HepG2 (cell line): ENCODE results near the gene L3MBTL3. TPM values are rescaled to one million over a fixed set of nuclear protein-coding genes. Genes with fewer than 3 reads are reported as not detected.

Experiments used
- BCL6 ChIP-seq: IDR thresholded peaks from 2 replicates; pipeline ENCODE4 v1.6.1; 2016; ENCODE audit warnings: missing genetic modification reagents, missing compliant biosample characterization
- FOXK2 ChIP-seq: fragments of 450-650 bp; IDR thresholded peaks from 2 replicates; pipeline ENCODE4 v1.6.1; 2016
- GABPB1 ChIP-seq: IDR thresholded peaks from 2 replicates; pipeline ENCODE4 v1.6.1; 2016; ENCODE audit warnings: mild to moderate bottlenecking, missing genetic modification reagents, moderate library complexity, missing compliant biosample characterization
- GMEB1 ChIP-seq: sonication (generic); formaldehyde crosslinking; IDR thresholded peaks from 2 replicates; pipeline ENCODE4 v1.5.1; 2020; ENCODE audit warnings: missing genetic modification reagents, mild to moderate bottlenecking, borderline replicate concordance
- GZF1 ChIP-seq: sonication (generic); formaldehyde crosslinking; IDR thresholded peaks from 2 replicates; pipeline ENCODE4 v1.5.1; 2020; ENCODE audit warnings: mild to moderate bottlenecking, missing genetic modification reagents
- HMGA1 ChIP-seq: sonication (generic); formaldehyde crosslinking; conservative IDR thresholded peaks from 2 replicates; pipeline ENCODE4 v1.4.0; 2020; ENCODE audit warnings: missing genetic modification reagents
- ISL2 ChIP-seq: sonication (generic); formaldehyde crosslinking; IDR thresholded peaks from 2 replicates; pipeline ENCODE4 v1.5.0; 2020; ENCODE audit warnings: missing genetic modification reagents
- JDP2 ChIP-seq: sonication (generic); formaldehyde crosslinking; IDR thresholded peaks from 2 replicates; pipeline ENCODE4 v1.8.1; 2022; ENCODE audit warnings: missing genetic modification reagents, borderline replicate concordance
- KLF12 ChIP-seq: sonication (generic); formaldehyde crosslinking; IDR thresholded peaks from 2 replicates; pipeline ENCODE4 v1.4.0; 2020; ENCODE audit warnings: missing genetic modification reagents, borderline replicate concordance
- MAF1 ChIP-seq: sonication (generic); formaldehyde crosslinking; IDR thresholded peaks from 2 replicates; pipeline ENCODE4 v1.5.0; 2020; ENCODE audit warnings: missing genetic modification reagents, borderline replicate concordance
- MAFK ChIP-seq, 2 experiments: IDR thresholded peaks in 1 of 2; conservative IDR thresholded peaks in 1 of 2; 2 replicates each; pipeline ENCODE4 v1.6.1; 2011; ENCODE audit warnings: improper control_type of control experiment in 2 of 2, low read length in 2 of 2
- MED13 ChIP-seq: sonication (generic); formaldehyde crosslinking; IDR thresholded peaks from 2 replicates; pipeline ENCODE4 v1.5.0; 2020; ENCODE audit warnings: missing genetic modification reagents
- MTA3 ChIP-seq: sonication (generic); formaldehyde crosslinking; IDR thresholded peaks from 2 replicates; pipeline ENCODE4 v1.4.0; 2020; ENCODE audit warnings: missing genetic modification reagents
- NAIF1 ChIP-seq: sonication (generic); formaldehyde crosslinking; IDR thresholded peaks from 2 replicates; pipeline ENCODE4 v1.5.0; 2020; ENCODE audit warnings: mild to moderate bottlenecking, missing genetic modification reagents, borderline replicate concordance
- ONECUT2 ChIP-seq: sonication (generic); formaldehyde crosslinking; IDR thresholded peaks from 2 replicates; pipeline ENCODE4 v1.4.0; 2020; ENCODE audit warnings: missing genetic modification reagents
- TCF7 ChIP-seq: sonication (generic); IDR thresholded peaks from 2 replicates; pipeline ENCODE4 v1.6.1; 2016; ENCODE audit warnings: antibody characterized with exemption, low read depth
- TFE3 ChIP-seq: IDR thresholded peaks from 2 replicates; pipeline ENCODE4 v1.6.1; 2016
- YEATS2 ChIP-seq: sonication (generic); formaldehyde crosslinking; IDR thresholded peaks from 2 replicates; pipeline ENCODE4 v1.4.0; 2020; ENCODE audit warnings: missing genetic modification reagents, borderline replicate concordance
- ZNF264 ChIP-seq: sonication (generic); formaldehyde crosslinking; IDR thresholded peaks from 2 replicates; pipeline ENCODE4 v1.4.0; 2020; ENCODE audit warnings: missing genetic modification reagents
- ZNF451 ChIP-seq: sonication (generic); formaldehyde crosslinking; IDR thresholded peaks from 2 replicates; pipeline ENCODE4 v1.5.0; 2020; ENCODE audit warnings: mild to moderate bottlenecking, missing genetic modification reagents
- polyA plus RNA-seq, 8 experiments: library from polyadenylated mRNA; depleted of rRNA in 3 of 8; stranded (reverse) in 7 of 8; unstranded in 1 of 8; fragments of >200 nt; fragmentation: Illumina TruSeq in 4 of 8; extraction: Trizol in 4 of 8; gene quantifications; 2 replicates each; pipeline versions ENCODE4 v1.2.1 to v1.2.3, GENCODE V29; 2011 to 2016; ENCODE audit warnings: low read depth in 4 of 8, missing spikeins in 1 of 8, mixed read lengths in 1 of 8; ENCODE audit not compliant: insufficient read depth in 1 of 8
- total RNA-seq, 5 experiments: library from RNA; depleted of rRNA; stranded (reverse); fragments of >200 nt; fragmentation: Illumina TruSeq; extraction: Trizol; gene quantifications; 2 replicates each; pipeline ENCODE4 v1.2.3, GENCODE V29; 2016; ENCODE audit warnings: low read depth in 1 of 5
- TF ChIP-seq, protein P1 (sequence below): sonication (generic); formaldehyde crosslinking; IDR thresholded peaks from 2 replicates; pipeline ENCODE4 v1.8.0; 2022; ENCODE audit warnings: mild to moderate bottlenecking, missing genetic modification reagents, moderate library complexity
- TF ChIP-seq, protein P2 (sequence below), 2 experiments: IDR thresholded peaks; 2 replicates each; pipeline ENCODE4 v1.6.1; 2011 to 2012; ENCODE audit warnings: low read length in 2 of 2, borderline replicate concordance in 1 of 2, low read depth in 1 of 2, mild to moderate bottlenecking in 1 of 2, moderate library complexity in 1 of 2
- TF ChIP-seq, protein P3 (sequence below): sonication (generic); formaldehyde crosslinking; IDR thresholded peaks from 2 replicates; pipeline ENCODE4 v1.4.0; 2020; ENCODE audit warnings: mild to moderate bottlenecking, low read depth, missing genetic modification reagents

Gene L3MBTL3
- total and polyA plus RNA-seq, 2 of the 13 experiments (the other 11 are each of a cell fraction or from before 2014, with no cell fraction given): 1.5 to 2.5 TPM

GRCh38 chr6:130043344-130043743 is 25.0 kb downstream of the L3MBTL3 start (continued):
- TF ChIP-seq ZNF264 (0 out of 2 replicates have a peak, but pooled peaks have one; percentile 24), ISL2 (CRISPR knock-in tag) (0 out of 2 replicates have a peak, but pooled peaks have one; percentile 29), BCL6 (peak; percentile 45; the same call in 1 of the 2 replicates), MED13 (no peak), KLF12 (CRISPR knock-in tag) (no peak), GZF1 (no peak), FOXK2 (no peak), ZNF451 (no peak), NAIF1 (no peak), MTA3 (no peak), MAFK (conservative IDR thresholded peaks at IDR 0.05 in 1 of 2, IDR thresholded peaks at IDR 0.05 in 1 of 2; ENCODE audit: low read length in 2 of 2) (no peak), TFE3 (CRISPR knock-in tag) (no peak), JDP2 (CRISPR knock-in tag) (no peak), ONECUT2 (CRISPR knock-in tag) (no peak), YEATS2 (CRISPR knock-in tag) (no peak), MAF1 (CRISPR knock-in tag) (no peak), GABPB1 (CRISPR knock-in tag) (no peak), HMGA1 (CRISPR knock-in tag) (no peak), GMEB1 (CRISPR knock-in tag) (no peak), TCF7 (no peak)
- TF ChIP-seq, protein P1, sequence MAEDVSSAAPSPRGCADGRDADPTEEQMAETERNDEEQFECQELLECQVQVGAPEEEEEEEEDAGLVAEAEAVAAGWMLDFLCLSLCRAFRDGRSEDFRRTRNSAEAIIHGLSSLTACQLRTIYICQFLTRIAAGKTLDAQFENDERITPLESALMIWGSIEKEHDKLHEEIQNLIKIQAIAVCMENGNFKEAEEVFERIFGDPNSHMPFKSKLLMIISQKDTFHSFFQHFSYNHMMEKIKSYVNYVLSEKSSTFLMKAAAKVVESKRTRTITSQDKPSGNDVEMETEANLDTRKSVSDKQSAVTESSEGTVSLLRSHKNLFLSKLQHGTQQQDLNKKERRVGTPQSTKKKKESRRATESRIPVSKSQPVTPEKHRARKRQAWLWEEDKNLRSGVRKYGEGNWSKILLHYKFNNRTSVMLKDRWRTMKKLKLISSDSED: no peak
- TF ChIP-seq, protein P2, sequence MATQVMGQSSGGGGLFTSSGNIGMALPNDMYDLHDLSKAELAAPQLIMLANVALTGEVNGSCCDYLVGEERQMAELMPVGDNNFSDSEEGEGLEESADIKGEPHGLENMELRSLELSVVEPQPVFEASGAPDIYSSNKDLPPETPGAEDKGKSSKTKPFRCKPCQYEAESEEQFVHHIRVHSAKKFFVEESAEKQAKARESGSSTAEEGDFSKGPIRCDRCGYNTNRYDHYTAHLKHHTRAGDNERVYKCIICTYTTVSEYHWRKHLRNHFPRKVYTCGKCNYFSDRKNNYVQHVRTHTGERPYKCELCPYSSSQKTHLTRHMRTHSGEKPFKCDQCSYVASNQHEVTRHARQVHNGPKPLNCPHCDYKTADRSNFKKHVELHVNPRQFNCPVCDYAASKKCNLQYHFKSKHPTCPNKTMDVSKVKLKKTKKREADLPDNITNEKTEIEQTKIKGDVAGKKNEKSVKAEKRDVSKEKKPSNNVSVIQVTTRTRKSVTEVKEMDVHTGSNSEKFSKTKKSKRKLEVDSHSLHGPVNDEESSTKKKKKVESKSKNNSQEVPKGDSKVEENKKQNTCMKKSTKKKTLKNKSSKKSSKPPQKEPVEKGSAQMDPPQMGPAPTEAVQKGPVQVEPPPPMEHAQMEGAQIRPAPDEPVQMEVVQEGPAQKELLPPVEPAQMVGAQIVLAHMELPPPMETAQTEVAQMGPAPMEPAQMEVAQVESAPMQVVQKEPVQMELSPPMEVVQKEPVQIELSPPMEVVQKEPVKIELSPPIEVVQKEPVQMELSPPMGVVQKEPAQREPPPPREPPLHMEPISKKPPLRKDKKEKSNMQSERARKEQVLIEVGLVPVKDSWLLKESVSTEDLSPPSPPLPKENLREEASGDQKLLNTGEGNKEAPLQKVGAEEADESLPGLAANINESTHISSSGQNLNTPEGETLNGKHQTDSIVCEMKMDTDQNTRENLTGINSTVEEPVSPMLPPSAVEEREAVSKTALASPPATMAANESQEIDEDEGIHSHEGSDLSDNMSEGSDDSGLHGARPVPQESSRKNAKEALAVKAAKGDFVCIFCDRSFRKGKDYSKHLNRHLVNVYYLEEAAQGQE (IDR thresholded peaks at IDR 0.05; ENCODE audit: borderline replicate concordance in 1 of 2, low read depth in 1 of 2, low read length in 2 of 2): no peak
- TF ChIP-seq, protein P3, sequence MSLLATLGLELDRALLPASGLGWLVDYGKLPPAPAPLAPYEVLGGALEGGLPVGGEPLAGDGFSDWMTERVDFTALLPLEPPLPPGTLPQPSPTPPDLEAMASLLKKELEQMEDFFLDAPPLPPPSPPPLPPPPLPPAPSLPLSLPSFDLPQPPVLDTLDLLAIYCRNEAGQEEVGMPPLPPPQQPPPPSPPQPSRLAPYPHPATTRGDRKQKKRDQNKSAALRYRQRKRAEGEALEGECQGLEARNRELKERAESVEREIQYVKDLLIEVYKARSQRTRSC (CRISPR knock-in tag): no peak
